Osteoblast (primary cell): Measurements from ENCODE around the gene XRCC1. TPM values are rescaled to one million over a fixed set of nuclear protein-coding genes. Genes with fewer than 3 reads are reported as not detected.
"Not testable (repeated sequence)": the region's sequence is repeated elsewhere in the genome, so short reads cannot be mapped to it uniquely, and the experiment has no call there.

Experiments used
- DNase-seq: peaks from one replicate; pipeline ENCODE4 v3.0.0; 2011; ENCODE audit warnings: low spot score, mixed read lengths; ENCODE audit not compliant: insufficient read length; ENCODE audit errors: missing footprints
- H2AFZ ChIP-seq: 2 replicates; pipeline ENCODE4 v1.6.0; 2011; ENCODE audit warnings: mild to moderate bottlenecking, low read length
- H3K27ac ChIP-seq: 2 replicates; pipeline ENCODE4 v1.5.1; 2011; ENCODE audit warnings: mild to moderate bottlenecking, low read depth, low read length, moderate library complexity
- H3K27me3 ChIP-seq: 2 replicates; pipeline ENCODE4 v1.6.0; 2012; ENCODE audit warnings: mild to moderate bottlenecking, control low read depth, inconsistent platforms, low read length, moderate library complexity; ENCODE audit not compliant: insufficient read depth
- H3K36me3 ChIP-seq: 2 replicates; pipeline ENCODE4 v1.5.1; 2011; ENCODE audit warnings: mild to moderate bottlenecking, low read length, control low read depth, moderate library complexity; ENCODE audit not compliant: insufficient read depth
- H3K4me1 ChIP-seq: 2 replicates; pipeline ENCODE4 v1.5.1; 2011; ENCODE audit warnings: mild to moderate bottlenecking, low read length, control low read depth, moderate library complexity; ENCODE audit not compliant: insufficient read depth
- H3K4me2 ChIP-seq: 2 replicates; pipeline ENCODE4 v1.6.0; 2011; ENCODE audit warnings: mild to moderate bottlenecking, low read length; ENCODE audit not compliant: insufficient read depth
- H3K4me3 ChIP-seq: fragments of 200-600 bp; sonication (generic); 3 replicates; pipeline ENCODE4 v1.5.1; 2012; ENCODE audit warnings: mild to moderate bottlenecking, low read length, inconsistent platforms; ENCODE audit not compliant: insufficient read depth
- H3K79me2 ChIP-seq: 2 replicates; pipeline ENCODE4 v1.6.0; 2012; ENCODE audit warnings: mild to moderate bottlenecking, low read length, control low read depth, inconsistent platforms; ENCODE audit not compliant: insufficient read depth
- H3K9me3 ChIP-seq: 2 replicates; pipeline ENCODE4 v1.5.1; 2011; ENCODE audit warnings: low read depth, low read length, control low read depth
- H4K20me1 ChIP-seq: 2 replicates; pipeline ENCODE4 v1.6.0; 2012; ENCODE audit warnings: mild to moderate bottlenecking, low read length, control low read depth; ENCODE audit not compliant: insufficient read depth
- CTCF ChIP-seq: IDR thresholded peaks from 2 replicates; pipeline ENCODE4 v1.5.1; 2011; ENCODE audit warnings: mild to moderate bottlenecking, low read depth, low read length, moderate library complexity; ENCODE audit errors: extremely low read depth
- total RNA-seq: library from RNA; depleted of rRNA; stranded (reverse); fragments of >200 nt; gene quantifications from 2 replicates; pipeline ENCODE4 v1.2.3, GENCODE V29; 2012

The XRCC1 gene
- total RNA-seq, 1 donor = 21.4 TPM

GRCh38 chr19:43607238-43608205 lies 32.2 kb upstream of the XRCC1 start:
- Histone ChIP-seq H4K20me1 (peaks cover 14% of the 10 kb centered on the region), H3K27me3 (no peaks in the 10 kb centered on the region), H3K27ac (no peak overlapping the region), H3K4me1 (no peaks in the 10 kb centered on the region), H2AFZ (no peak overlapping the region), H3K79me2 (peaks cover 24% of the 10 kb centered on the region), H3K4me3 (no peak overlapping the region), H3K9me3 (no peaks in the 10 kb centered on the region), H3K36me3 (peaks cover 17% of the 10 kb centered on the region), H3K4me2 (no peak overlapping the region)
- TF ChIP-seq CTCF = no peak
- DNase-seq = peak; percentile 25

DNA sequence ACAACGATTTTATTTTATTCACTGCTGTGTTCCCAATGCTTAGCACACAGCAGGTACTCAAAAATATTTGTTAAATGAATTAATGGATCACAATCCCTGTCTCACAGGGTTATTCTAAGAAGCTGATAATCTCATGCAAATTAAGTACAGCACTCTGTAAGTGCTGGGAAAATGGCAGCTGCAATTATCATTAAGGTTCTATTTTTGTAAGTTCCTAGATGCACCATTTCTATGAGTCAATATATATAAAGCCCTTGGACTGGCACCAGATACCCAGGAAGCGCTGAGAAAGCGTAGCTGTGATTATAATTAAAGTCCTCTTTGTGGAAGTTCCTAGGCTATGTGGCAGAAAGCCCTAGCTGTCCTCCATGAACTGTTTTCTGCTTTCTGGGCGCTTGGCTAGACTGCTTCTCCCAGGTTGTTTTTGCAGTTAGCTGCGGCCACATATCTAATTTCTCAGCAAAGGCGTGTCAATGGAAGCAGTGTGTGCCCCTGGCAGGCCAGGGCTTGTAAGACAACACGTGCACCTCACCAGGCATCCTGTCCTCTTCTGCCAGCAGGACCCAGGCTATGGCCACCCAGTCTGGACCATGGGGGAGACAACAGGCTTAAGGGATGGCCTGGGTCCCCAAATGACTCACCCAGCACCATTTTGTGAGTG lies 31.4 kb upstream of the XRCC1 start:
- Histone ChIP-seq H3K4me2 (no peak overlapping the region), H3K27me3 (no peaks in the 10 kb centered on the region), H3K79me2 (peaks cover 16% of the 10 kb centered on the region), H3K27ac (no peak overlapping the region), H4K20me1 (peaks cover 14% of the 10 kb centered on the region), H3K4me1 (no peaks in the 10 kb centered on the region), H3K4me3 (no peak overlapping the region), H3K9me3 (no peaks in the 10 kb centered on the region), H3K36me3 (peaks cover 10% of the 10 kb centered on the region), H2AFZ (no peak overlapping the region)
- TF ChIP-seq CTCF = no peak
- peak; percentile 34 for DNase-seq

GRCh38 chr19:43605875-43606568 lies 30.7 kb upstream of the XRCC1 start:
- Histone ChIP-seq H3K79me2 (peaks cover 9% of the 10 kb centered on the region), H3K4me3 (no peak overlapping the region), H3K9me3 (no peaks in the 10 kb centered on the region), H3K27me3 (no peaks in the 10 kb centered on the region), H3K36me3 (peaks cover 7% of the 10 kb centered on the region), H3K4me2 (no peak overlapping the region), H3K4me1 (no peaks in the 10 kb centered on the region), H3K27ac (no peak overlapping the region), H2AFZ (no peak overlapping the region), H4K20me1 (peaks cover 14% of the 10 kb centered on the region)
- peak; percentile 47 for DNase-seq
- TF ChIP-seq CTCF = no peak

GRCh38 chr19:43600326-43600725 lies 25.0 kb upstream of the XRCC1 start:
- H3K27me3 ChIP-seq = not testable (repeated sequence)
- peaks cover 18% of the 10 kb centered on the region for H3K36me3 ChIP-seq

More at GRCh38 chr19:43600326-43600725, 25.0 kb upstream of the XRCC1 start:
- not testable (repeated sequence) for H3K9me3 ChIP-seq, H4K20me1 ChIP-seq, H2AFZ ChIP-seq, H3K4me2 ChIP-seq, DNase-seq, H3K4me3 ChIP-seq, H3K27ac ChIP-seq
- Histone ChIP-seq H3K4me1 (peaks cover 15% of the 10 kb centered on the region), H3K79me2 (peaks cover 35% of the 10 kb centered on the region)
